Hepatocyte (in vitro differentiated cells): ENCODE data around the gene SLC6A1. TPM values are rescaled to one million over a fixed set of nuclear protein-coding genes. Genes with fewer than 3 reads are reported as not detected.

Experiments used
- DNase-seq: peaks from one replicate; pipeline ENCODE4 v3.0.0-alpha.2; 2016; ENCODE audit warnings: low spot score
- H2AFZ ChIP-seq: fragments of 200-600 bp; sonication (generic); 2 replicates; pipeline ENCODE4 v1.6.0; 2016; ENCODE audit warnings: antibody characterized with exemption, mild to moderate bottlenecking
- H3K27ac ChIP-seq: fragments of 200-600 bp; sonication (generic); 2 replicates; pipeline ENCODE4 v1.5.1; 2016; ENCODE audit warnings: mild to moderate bottlenecking
- H3K27me3 ChIP-seq: fragments of 200-600 bp; sonication (generic); 2 replicates; pipeline ENCODE4 v1.6.1; 2016
- H3K36me3 ChIP-seq: fragments of 200-600 bp; sonication (generic); replicated peaks from 2 replicates; pipeline ENCODE4 v1.5.1; 2016; ENCODE audit warnings: low read depth; ENCODE audit not compliant: insufficient read depth
- H3K4me1 ChIP-seq: fragments of 200-600 bp; sonication (generic); 2 replicates; pipeline ENCODE4 v1.5.1; 2016; ENCODE audit warnings: mild to moderate bottlenecking, moderate library complexity; ENCODE audit not compliant: insufficient read depth
- H3K4me2 ChIP-seq: fragments of 200-600 bp; sonication (generic); 2 replicates; pipeline ENCODE4 v1.6.0; 2016
- H3K4me3 ChIP-seq: fragments of 200-600 bp; sonication (generic); 2 replicates; pipeline ENCODE4 v1.5.1; 2016; ENCODE audit warnings: mild to moderate bottlenecking
- H3K79me2 ChIP-seq: fragments of 200-600 bp; sonication (generic); 2 replicates; pipeline ENCODE4 v1.6.0; 2017; ENCODE audit warnings: mild to moderate bottlenecking
- H3K9me2 ChIP-seq: fragments of 200-600 bp; sonication (generic); replicated peaks from 2 replicates; pipeline ENCODE4 v1.6.0; 2017; ENCODE audit warnings: mild to moderate bottlenecking; ENCODE audit not compliant: insufficient read depth
- H3K9me3 ChIP-seq: fragments of 200-600 bp; sonication (generic); 2 replicates; pipeline ENCODE4 v1.5.1; 2016; ENCODE audit warnings: low read depth, mild to moderate bottlenecking
- H4K20me1 ChIP-seq: fragments of 200-600 bp; sonication (generic); 2 replicates; pipeline ENCODE4 v1.6.0; 2016; ENCODE audit warnings: mild to moderate bottlenecking; ENCODE audit not compliant: insufficient read depth, poor library complexity, severe bottlenecking
- CTCF ChIP-seq: fragments of 200-600 bp; sonication (generic); IDR thresholded peaks from 2 replicates; pipeline ENCODE4 v1.5.1; 2016; ENCODE audit warnings: antibody characterized with exemption, mild to moderate bottlenecking; ENCODE audit not compliant: poor library complexity
- EZH2 ChIP-seq: fragments of 200-600 bp; sonication (generic); IDR thresholded peaks from 2 replicates; pipeline ENCODE4 v1.6.1; 2016; ENCODE audit warnings: antibody characterized with exemption, mild to moderate bottlenecking, borderline replicate concordance
- EZH2phosphoT487 ChIP-seq: fragments of 200-600 bp; sonication (generic); IDR thresholded peaks from one replicate; pipeline ENCODE4 v1.6.1; 2018; ENCODE audit warnings: antibody characterized with exemption, mild to moderate bottlenecking, low read depth, moderate library complexity; ENCODE audit not compliant: unreplicated experiment, severe bottlenecking
- WGBS: methylation state at CpG from one replicate; pipeline ENCODE4 v1.1.6; 2016; ENCODE audit warnings: low lambda C conversion rate; ENCODE audit errors: missing lambda C conversion rate; 5-methylcytosine and 5-hydroxymethylcytosine counted together
- polyA plus RNA-seq: library from polyadenylated mRNA; unstranded; fragments of >200 nt; fragmentation: Nextera tagmentation; extraction: Ambion mirVana; gene quantifications from 2 replicates; pipeline ENCODE4 v1.2.1, GENCODE V29; 2016
- total RNA-seq: library from RNA; depleted of rRNA; stranded (reverse); fragments of >200 nt; gene quantifications from 2 replicates; pipeline ENCODE4 v1.2.3, GENCODE V29; 2014

Gene SLC6A1
- total and polyA plus RNA-seq, 2 experiments from 2014 or later, result 3.6 to 5.7 TPM

GRCh38 chr3:11019116-11019819, 26.7 kb downstream of the SLC6A1 start:
- Histone ChIP-seq H4K20me1 (no peaks in the 10 kb centered on the region), H3K4me2 (no peak overlapping the region), H3K27ac (no peak overlapping the region), H3K79me2 (no peaks in the 10 kb centered on the region), H3K4me3 (no peak overlapping the region), H3K4me1 (no peaks in the 10 kb centered on the region), H3K27me3 (no peaks in the 10 kb centered on the region), H2AFZ (no peak overlapping the region), H3K36me3 (no peaks in the 10 kb centered on the region), H3K9me2 (no peaks in the 10 kb centered on the region), H3K9me3 (no peaks in the 10 kb centered on the region)
- TF ChIP-seq CTCF (no peak), EZH2 (no peak), EZH2phosphoT487 (no peak)
- 83% methylated on average over 3 of the region's 3 CpGs for WGBS
- DNase-seq, result no peak

- WGBS, result 87% methylated on average over 2 of the region's 2 CpGs
- Histone ChIP-seq H3K4me1 (no peaks in the 10 kb centered on the region), H3K4me2 (no peak overlapping the region), H3K36me3 (no peaks in the 10 kb centered on the region), H2AFZ (no peak overlapping the region), H4K20me1 (no peaks in the 10 kb centered on the region), H3K9me2 (no peaks in the 10 kb centered on the region), H3K4me3 (no peak overlapping the region), H3K9me3 (no peaks in the 10 kb centered on the region), H3K27ac (no peak overlapping the region), H3K27me3 (no peaks in the 10 kb centered on the region), H3K79me2 (no peaks in the 10 kb centered on the region)
- no peak for TF ChIP-seq EZH2
- TF ChIP-seq CTCF, result no peak
- no peak for TF ChIP-seq EZH2phosphoT487
- no peak for DNase-seq
These were observed 28.2 kb downstream of the SLC6A1 start for GRCh38 chr3:11020764-11021163.

- Histone ChIP-seq H3K4me1 (no peaks in the 10 kb centered on the region), H3K9me3 (no peaks in the 10 kb centered on the region), H3K36me3 (no peaks in the 10 kb centered on the region), H4K20me1 (no peaks in the 10 kb centered on the region), H3K27me3 (no peaks in the 10 kb centered on the region), H3K4me3 (no peak overlapping the region), H3K27ac (no peak overlapping the region), H2AFZ (no peak overlapping the region), H3K4me2 (no peak overlapping the region), H3K79me2 (no peaks in the 10 kb centered on the region), H3K9me2 (no peaks in the 10 kb centered on the region)
- WGBS, result 76% methylated on average over 8 of the region's 8 CpGs
- DNase-seq, result no peak
- TF ChIP-seq EZH2phosphoT487 (no peak), CTCF (no peak), EZH2 (no peak)
These were observed 29.1 kb downstream of the SLC6A1 start for GRCh38 chr3:11021611-11022011.
